ENCODE results near the gene PRKCE. TPM values are rescaled to one million over a fixed set of nuclear protein-coding genes. Genes with fewer than 3 reads are reported as not detected.

The PRKCE gene
- total and polyA plus RNA-seq, 2 of the 8 experiments (the other 6 are each of a cell fraction or from before 2014, with no cell fraction given) = 0.54 to 2.1 TPM

DNA sequence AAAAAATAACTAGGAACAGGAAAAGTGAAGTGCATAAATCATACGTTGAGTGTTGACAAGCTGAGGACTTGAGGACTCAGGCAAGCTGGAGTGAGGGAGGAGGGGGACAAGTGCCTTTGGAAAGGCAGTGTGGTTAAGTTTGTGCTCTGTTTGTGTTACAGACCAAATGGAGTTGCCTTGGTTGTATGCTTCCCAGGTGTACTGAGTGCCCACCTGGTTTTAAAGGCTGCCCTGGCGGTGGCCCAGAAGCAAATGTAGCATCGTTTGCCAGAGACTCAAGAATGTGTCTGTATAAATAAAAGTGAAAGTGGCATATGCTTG lies 240.9 kb downstream of the PRKCE start:
- POLR2A ChIA-PET (ENCODE audit: partially characterized antibody) = interaction anchor here (0.7 kb wide), 1 partner anchor 29 kb away, joined by 3 read pairs; no protein-coding TSS in a partner anchor
- no peak overlapping the region for H3K9ac ChIP-seq (replicated peaks in 1 of 4; ENCODE audit: extremely low read depth in 1 of 4, low read depth in 3 of 4, low read length in 3 of 4)
- CTCF ChIA-PET (ENCODE audit: partially characterized antibody) = interaction anchor here (0.6 to 1.2 kb wide), 2 partner anchors 95 to 999 kb away, joined by 3 to 4 read pairs; no protein-coding TSS in a partner anchor

More for the DNA sequence above, 240.9 kb downstream of the PRKCE start:
- H2BK20ac ChIP-seq (ENCODE audit: low read length) = no peak overlapping the region
- H2BK15ac ChIP-seq (ENCODE audit: low read length) = no peak overlapping the region
- no peak overlapping the region for H3K4me2 ChIP-seq (ENCODE audit: insufficient read depth in 1 of 2, low read depth in 2 of 2, low read length in 2 of 2)
- H3K4me1 ChIP-seq (replicated peaks in 1 of 4; ENCODE audit: control insufficient read depth in 3 of 4, insufficient read depth in 4 of 4, low read length in 3 of 4) = peaks cover 0 to 2% (median 0%) of the 10 kb centered on the region in 4 experiments; a peak in 2 of 7 replicates
- no peak for DNase-seq (ENCODE audit: low read depth in 1 of 2, low spot score in 2 of 2)
- no peaks in the 10 kb centered on the region for H3K79me1 ChIP-seq (ENCODE audit: low read depth, low read length)
- H3K23me2 ChIP-seq (ENCODE audit: low read depth, low read length) = no peaks in the 10 kb centered on the region
- no peak overlapping the region for H2AK5ac ChIP-seq (ENCODE audit: low read depth, low read length)
- H3K23ac ChIP-seq (ENCODE audit: insufficient read length) = no peak overlapping the region
- H2BK5ac ChIP-seq (ENCODE audit: low read depth, low read length) = no peak overlapping the region
- H4K20me1 ChIP-seq (replicated peaks in 1 of 2; ENCODE audit: control insufficient read depth in 1 of 2, insufficient read depth in 2 of 2, low read length in 2 of 2) = no peaks in the 10 kb centered on the region
- no peak overlapping the region for H2BK12ac ChIP-seq (ENCODE audit: low read depth, low read length)
- H3K27me3 ChIP-seq (replicated peaks in 1 of 4; ENCODE audit: control insufficient read depth in 3 of 4, extremely low read depth in 1 of 4, insufficient read depth in 3 of 4, low read length in 3 of 4) = no peaks in the 10 kb centered on the region
- H3K4me3 ChIP-seq (ENCODE audit: extremely low read depth in 1 of 4, insufficient read depth in 2 of 4, low read depth in 3 of 4, low read length in 4 of 4) = no peak overlapping the region
- no peak overlapping the region for H4K91ac ChIP-seq (replicated peaks; ENCODE audit: insufficient read length, low read length)
- no peak overlapping the region for H4K5ac ChIP-seq (ENCODE audit: insufficient read length, low read depth, low read length)
- no peak for FAIRE-seq
- H3K18ac ChIP-seq (ENCODE audit: extremely low read depth, low read length) = no peak overlapping the region
- no peak overlapping the region for H3K4ac ChIP-seq (replicated peaks; ENCODE audit: insufficient read length, low read depth, low read length)
- H2AFZ ChIP-seq (ENCODE audit: low read length) = no peak overlapping the region
- H3K79me2 ChIP-seq (ENCODE audit: control insufficient read depth in 1 of 2, insufficient read depth in 2 of 2, low read length in 2 of 2) = no peaks in the 10 kb centered on the region
- no peak overlapping the region for H3K27ac ChIP-seq (ENCODE audit: low read depth, low read length)
- WGBS, 2 experiments (ENCODE audit: extremely low coverage in 1 of 2, insufficient coverage in 1 of 2, insufficient read length in 1 of 2, insufficient replicate concordance in 2 of 2, low coverage in 1 of 2, low lambda C conversion rate in 2 of 2, missing lambda C conversion rate in 1 of 2) = 85% methylated on average over 3 of the region's 3 CpGs; no CpG with 5 or more reads in 1 of the 2 experiments
- TF ChIP-seq SP1 (IDR thresholded peaks at IDR 0.05; ENCODE audit: low read depth, low read length) = no peak
- no peak overlapping the region for H3K56ac ChIP-seq (replicated peaks; ENCODE audit: insufficient read length, low read depth, low read length)
- no peaks in the 10 kb centered on the region for H3K36me3 ChIP-seq (ENCODE audit: control insufficient read depth in 2 of 4, insufficient read depth in 4 of 4, low read length in 3 of 4)
- no peaks in the 10 kb centered on the region for H3K9me3 ChIP-seq (ENCODE audit: insufficient read depth in 2 of 2, low read depth in 1 of 2, low read length in 1 of 2)
- H2BK120ac ChIP-seq (replicated peaks; ENCODE audit: low read depth, low read length) = no peak overlapping the region
- H3K14ac ChIP-seq (ENCODE audit: insufficient read length) = no peak overlapping the region
- H4K8ac ChIP-seq (ENCODE audit: extremely low read depth, insufficient read depth, low read length) = no peak overlapping the region
